HG03045 (cell line): Measurements from ENCODE around the gene PAM16.
A peak's percentile ranks its signal among the peaks of the same experiment; 100 is the strongest.

ENCODE experiments used
- ATAC-seq: cut with Tn5 transposase; IDR thresholded peaks from one replicate; pipeline ENCODE4 v1.9.1; 2021; ENCODE audit warnings: mild to moderate bottlenecking, moderate library complexity; ENCODE audit not compliant: unreplicated experiment

Gene PAM16

DNA sequence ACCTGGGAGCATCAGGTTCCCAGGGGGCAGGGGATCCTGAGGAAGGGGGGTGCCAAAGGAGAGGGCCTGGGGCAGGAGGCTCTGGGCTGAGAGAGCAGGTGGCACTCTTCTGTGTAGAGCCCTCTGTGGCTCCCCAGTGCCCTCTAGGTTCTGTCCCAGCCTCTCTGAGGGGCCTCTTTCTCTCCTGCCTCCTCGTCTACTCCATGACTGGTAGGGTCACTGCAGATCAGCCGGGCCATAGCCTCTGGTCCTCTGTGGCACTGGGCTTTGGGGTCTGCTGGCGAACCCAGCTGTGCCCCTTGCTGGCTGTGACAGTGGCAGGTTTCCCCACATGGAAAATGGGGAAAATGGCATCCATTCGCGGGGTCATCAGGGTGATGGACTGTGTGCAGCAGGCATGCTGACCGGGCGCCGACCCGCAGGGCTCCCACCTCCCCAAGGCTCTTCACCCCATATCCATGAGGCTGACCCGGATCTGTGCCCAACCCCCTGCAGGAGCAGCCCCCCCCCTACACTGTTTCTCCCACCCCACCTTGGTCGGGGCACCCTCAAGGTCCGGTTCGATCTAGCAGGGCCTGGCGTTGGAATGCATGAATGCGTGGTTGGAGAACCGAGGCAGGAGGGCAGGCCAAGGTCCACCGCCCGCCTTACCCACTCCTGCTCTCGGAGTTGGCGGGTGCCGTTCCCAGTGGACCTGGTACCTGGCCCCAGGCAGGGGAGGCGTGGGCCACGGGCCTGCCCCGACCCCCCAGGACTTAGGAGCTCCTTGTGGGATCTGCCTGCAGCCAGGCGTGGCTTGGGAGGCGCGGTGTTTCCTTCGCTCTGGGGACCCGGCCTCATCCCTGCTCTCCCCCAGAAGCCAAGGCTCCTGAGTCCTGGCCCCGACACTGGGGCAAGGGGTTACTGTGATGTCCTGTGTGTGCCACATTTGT, 28.7 kb downstream of the PAM16 start:
- ATAC-seq, result no peak

DNA sequence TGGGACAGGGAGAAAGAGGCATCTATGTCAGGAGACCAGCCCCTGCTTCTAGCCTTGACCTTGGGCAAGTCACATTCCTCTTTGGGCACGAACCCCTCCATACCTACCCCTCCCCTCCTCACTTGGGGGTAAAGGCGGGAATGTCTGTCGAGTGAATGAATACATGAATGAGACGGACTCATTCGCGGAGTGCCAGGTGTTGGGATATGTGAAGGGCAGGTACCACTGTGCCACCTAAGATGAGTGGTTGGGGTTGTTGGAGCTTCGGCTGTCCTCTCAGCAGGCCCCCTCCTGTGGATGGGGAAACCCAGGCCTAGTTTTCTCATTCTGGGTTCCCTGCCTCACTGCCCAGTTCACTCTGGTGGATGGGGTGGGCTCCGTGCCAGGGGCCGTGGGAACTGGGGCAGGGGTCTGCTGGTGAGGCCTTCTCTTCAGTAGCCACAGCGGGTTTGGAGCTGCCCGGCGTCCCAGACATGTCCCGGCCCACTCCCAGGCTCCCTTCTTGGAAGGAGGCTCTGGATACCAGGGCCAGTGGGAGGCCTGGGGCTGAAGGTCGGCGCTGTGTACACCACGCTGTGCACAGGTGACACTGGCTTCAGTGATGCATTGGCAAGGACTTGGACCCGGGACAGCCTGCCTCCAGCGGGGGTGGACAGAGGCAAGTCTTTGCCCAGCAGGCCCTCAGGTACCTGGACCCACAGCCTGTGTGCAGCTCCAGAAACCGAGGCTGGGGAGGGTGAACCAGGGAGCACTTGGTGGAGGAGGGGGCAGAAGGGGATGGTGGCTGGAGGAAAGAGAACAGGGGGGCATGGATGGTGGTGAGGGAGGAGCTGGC, 29.6 kb downstream of the PAM16 start:
- no peak for ATAC-seq

DNA sequence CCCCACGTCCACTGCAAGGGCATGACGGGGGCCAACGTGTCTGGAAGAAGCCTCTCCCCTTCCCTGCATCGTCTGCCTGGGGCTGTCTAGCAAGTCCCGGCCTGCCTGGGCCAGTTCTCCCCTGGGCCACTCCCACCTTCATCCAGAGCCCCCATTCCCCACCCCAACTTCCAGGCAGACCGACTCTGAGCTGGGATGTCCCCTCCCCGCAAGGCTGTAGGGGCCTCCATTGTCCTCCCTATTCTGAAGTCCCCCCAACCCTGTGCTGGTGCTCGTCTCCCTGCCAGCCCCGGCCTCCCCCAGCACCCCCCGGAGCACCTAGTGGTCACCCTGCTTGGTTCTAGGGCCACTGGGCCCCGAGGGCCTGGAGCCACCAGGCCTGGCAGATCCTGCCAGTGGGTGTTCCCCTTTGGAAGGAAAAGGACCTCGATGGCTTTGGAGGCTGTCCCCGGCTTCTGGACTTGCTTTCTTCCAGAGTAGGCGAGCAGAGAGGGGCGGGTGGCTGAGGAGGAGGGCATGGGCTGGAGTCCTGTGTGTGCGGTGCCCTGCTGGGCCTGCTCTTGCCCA, 30.5 kb downstream of the PAM16 start:
- no peak for ATAC-seq

GRCh38 chr16:4319454-4320421, 31.4 kb downstream of the PAM16 start:
- ATAC-seq, result peak; percentile 43

GRCh38 chr16:4318967-4319366, 32.2 kb downstream of the PAM16 start:
- no peak for ATAC-seq

DNA sequence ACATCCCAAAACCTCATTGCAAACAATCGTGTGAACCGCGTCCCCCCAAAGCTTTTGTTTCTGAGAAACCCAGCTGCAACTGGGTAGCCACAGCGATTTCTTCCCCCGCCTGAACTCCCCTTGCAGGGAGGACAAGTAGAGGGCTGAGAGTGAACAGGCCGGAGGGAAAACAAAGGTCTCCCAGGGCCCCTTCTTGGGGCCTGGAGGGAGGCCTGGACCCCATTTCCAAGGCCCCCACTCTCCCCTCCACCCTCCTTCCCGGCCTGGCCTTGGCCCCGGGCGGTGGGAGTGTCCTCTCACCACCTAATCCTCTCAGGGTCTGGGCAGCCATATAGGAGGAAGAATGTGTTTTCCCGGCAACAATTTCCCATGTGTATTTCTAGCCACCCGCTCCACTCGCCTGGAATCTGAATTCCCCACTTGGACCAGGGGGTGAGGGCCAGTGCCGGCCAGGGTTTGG, 32.6 kb downstream of the PAM16 start:
- no peak for ATAC-seq

GRCh38 chr16:4317532-4318450, 33.3 kb downstream of the PAM16 start:
- ATAC-seq, result no peak

- ATAC-seq, result no peak
Measured at GRCh38 chr16:4316864-4317531, 34.1 kb downstream of the PAM16 start.

DNA sequence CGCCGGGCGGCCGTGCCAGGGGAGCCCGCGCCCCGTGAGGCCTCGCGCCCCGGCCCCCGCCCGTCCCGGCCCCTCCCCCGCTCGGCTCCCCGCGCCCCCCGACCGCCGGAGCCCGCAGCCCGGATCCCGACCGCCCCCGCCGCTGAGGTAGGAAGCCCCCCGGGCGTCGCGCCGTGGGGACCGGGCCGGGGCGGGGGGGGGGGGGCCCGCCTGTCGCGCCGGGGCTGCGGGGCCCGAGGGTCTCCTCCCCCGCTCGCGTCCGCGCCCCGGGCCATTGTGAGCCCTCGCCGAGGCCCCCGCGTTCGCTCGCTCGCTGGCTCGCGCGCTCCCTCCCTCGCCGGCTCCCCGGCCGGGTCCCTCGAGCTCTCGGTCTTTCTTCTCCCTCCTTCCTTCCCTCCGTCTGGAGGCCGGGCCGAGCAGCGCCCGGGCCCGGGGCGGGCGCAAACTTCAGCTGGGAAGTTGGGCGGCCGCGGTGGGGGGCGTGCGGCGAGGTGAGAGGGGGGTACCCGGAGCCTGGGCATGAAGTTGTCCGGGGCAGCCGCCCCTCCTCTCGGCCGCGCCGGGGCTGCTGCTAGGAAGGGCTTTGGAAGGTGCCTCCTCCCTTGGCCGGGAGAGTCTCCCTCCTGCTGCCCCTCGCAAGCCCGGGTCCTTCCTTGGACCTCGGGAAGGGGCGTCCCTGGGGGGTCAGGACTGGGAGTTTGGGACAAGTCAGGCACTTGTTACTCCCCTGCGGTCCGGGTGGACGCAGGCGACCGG, 34.8 kb downstream of the PAM16 start:
- no peak for ATAC-seq

DNA sequence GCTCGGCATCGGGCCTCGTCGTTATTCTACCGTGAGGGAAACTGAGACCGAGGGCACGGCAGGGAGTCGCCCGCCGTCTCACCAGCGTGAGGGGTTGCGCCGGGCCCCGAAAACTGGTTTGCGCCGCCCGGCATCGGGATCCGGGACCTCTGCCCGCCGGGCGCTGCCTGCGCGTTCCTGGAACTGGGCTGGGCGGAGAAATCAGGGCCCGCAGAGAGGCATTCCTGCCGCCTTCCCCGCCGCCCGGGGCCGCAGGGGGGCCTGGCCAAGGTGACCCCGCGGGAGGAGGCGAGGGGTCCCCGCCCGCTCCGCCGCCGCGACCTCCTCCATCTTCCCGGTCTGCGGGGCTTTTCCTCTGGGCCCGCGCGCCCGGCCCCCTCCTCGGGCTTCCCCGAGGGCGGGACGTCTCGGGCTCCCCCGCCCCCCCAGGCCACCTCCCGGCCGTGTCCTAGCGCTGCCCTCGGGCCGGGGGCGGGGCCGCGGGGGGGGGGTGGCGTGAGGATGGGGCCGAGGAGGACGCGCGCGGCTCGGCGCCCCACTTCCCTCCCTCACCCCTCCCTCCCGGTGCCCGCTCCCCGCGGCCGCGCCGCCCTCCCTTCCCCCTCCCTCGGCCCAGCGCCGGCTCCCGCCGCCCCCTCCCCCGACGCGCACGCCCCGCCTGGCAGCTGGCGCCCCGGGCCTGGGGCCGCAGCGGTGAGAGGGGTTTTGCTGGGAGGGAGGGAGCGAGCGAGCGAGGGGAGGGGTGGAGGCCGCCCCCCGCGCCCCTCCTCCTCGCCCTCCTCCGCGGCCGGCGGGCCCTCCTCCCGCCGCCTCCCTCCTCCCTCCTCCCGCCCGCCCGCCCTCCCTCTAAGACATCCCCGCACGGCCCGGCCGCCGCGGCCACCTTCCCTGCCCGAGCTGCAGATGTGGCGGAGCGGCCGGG, 35.7 kb downstream of the PAM16 start, which contains the start of gene GLIS2:
Gene GLIS2, plus strand, starts transcription at position 882 of the 922 bp plus-strand sequence. CDS start 16,214 bp downstream, outside the sequence.
- no peak for ATAC-seq

DNA sequence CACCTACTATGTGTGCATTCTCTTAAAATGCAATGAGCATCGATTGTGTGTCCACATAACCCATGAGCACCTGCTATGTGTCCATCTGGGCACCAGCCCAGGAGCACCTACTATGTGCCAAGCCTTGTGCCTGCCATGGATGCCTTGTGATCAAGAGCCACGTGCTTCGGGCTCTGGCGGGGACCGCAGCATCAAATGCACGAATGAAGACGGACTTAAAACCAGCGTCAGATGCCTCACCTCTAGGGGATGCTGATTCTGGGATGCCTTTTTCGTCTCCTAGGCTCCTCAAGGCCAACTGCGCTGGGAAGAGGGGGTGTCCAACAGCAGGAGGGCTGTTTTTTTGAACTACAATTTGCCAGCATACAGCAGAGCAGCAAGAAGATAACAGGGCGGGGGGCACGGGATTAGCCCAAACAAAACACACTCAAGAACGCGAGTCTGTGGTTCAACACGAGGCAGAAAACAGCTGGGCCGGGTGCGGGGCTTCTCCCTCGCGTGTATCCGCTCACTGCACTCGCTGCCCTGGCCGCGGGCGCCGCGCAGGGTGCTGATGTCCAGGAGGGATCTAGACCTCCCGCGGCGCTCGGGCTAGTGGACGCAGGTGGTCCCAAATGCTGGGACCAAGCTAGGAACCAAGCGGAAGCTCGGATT, 36.5 kb downstream of the PAM16 start:
- no peak for ATAC-seq

GRCh38 chr16:4313563-4314531, 37.3 kb downstream of the PAM16 start:
- no peak for ATAC-seq

GRCh38 chr16:4309833-4310266, 41.3 kb downstream of the PAM16 start:
- no peak for ATAC-seq

DNA sequence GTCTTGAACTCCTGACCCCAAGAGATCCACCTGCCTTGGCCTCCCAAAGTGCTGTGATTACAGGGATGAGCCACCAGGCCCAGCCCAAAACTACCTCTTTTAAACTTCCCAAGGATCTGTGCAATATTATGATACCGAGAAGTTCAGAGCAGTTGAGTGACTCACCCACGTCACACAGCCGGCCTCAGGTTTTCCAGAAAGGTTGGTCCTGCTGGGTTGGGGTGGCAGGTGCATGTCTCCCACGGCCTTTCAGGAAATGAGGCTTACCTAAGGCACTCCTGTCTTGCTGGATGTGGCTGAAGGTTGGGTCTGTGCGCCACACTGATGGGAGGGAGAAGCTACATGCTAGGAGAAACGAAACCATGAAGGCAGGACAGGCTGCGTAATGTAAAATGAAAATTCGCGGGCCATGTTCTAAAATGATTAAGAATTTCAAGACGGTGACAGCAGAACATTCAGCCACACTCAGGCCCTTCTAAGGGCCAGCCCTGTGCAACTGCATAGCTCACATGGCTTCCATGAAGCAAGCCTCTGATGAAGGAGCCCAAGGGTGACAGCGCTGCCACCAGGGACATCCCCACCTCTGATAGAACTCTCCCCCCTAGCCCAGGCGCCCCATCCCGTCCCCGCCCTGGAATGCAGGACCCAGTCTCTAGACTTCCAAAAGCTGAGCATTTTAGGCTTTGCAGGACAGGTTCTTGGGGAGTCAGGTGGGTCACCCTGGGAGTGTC, 41.9 kb downstream of the PAM16 start:
- ATAC-seq, result no peak
